Muscle layer of colon (tissue), 2 donors: ENCODE measurements around the gene ANKMY1.
A peak's percentile ranks its signal among the peaks of the same experiment; 100 is the strongest.

Experiments
- H3K27ac ChIP-seq: one replicate; pipeline ENCODE4 v1.7.0; 2013; ENCODE audit warnings: low read depth, mild to moderate bottlenecking, low read length, moderate library complexity
- H3K27me3 ChIP-seq, 2 donors: one replicate each; pipeline ENCODE4 v1.7.0; 2013; ENCODE audit warnings: low read length in 2 of 2, mild to moderate bottlenecking in 2 of 2; ENCODE audit not compliant: insufficient read depth in 2 of 2, control insufficient read depth in 1 of 2
- H3K36me3 ChIP-seq: one replicate; pipeline ENCODE4 v1.7.0; 2013; ENCODE audit warnings: mild to moderate bottlenecking, low read length; ENCODE audit not compliant: insufficient read depth
- H3K4me1 ChIP-seq: one replicate; pipeline ENCODE4 v1.7.0; 2013; ENCODE audit warnings: mild to moderate bottlenecking, low read length; ENCODE audit not compliant: insufficient read depth
- H3K4me3 ChIP-seq, 2 donors: one replicate each; pipeline ENCODE4 v1.7.0; 2013; ENCODE audit warnings: low read length in 2 of 2, low read depth in 1 of 2, mild to moderate bottlenecking in 1 of 2, moderate library complexity in 1 of 2
- H3K9ac ChIP-seq: one replicate; pipeline ENCODE4 v1.7.0; 2013; ENCODE audit warnings: low read length
- H3K9me3 ChIP-seq: one replicate; pipeline ENCODE4 v1.7.0; 2013; ENCODE audit warnings: mild to moderate bottlenecking, low read length
- donor health status: abdominal sarcoma.
- donor health status: Adenocarcinoma of cecum.

Gene ANKMY1

GRCh38 chr2:240569998-240570530 lies 12.3 kb upstream of the ANKMY1 start:
- Histone ChIP-seq H3K27me3 (no peaks in the 10 kb centered on the region), H3K9me3 (no peaks in the 10 kb centered on the region), H3K4me3 (peak overlapping the region in 1 of 2 donors; percentile 58), H3K4me1 (peaks cover 38% of the 10 kb centered on the region), H3K27ac (no peak overlapping the region), H3K9ac (no peak overlapping the region), H3K36me3 (peaks cover 12% of the 10 kb centered on the region)

GRCh38 chr2:240569523-240569997 lies 11.8 kb upstream of the ANKMY1 start:
- Histone ChIP-seq H3K4me3 (peak overlapping the region; percentile 58 to 80), H3K4me1 (peaks cover 38% of the 10 kb centered on the region), H3K36me3 (peaks cover 7% of the 10 kb centered on the region), H3K27ac (peak overlapping the region; percentile 65), H3K27me3 (no peaks in the 10 kb centered on the region), H3K9ac (peak overlapping the region; percentile 19), H3K9me3 (no peaks in the 10 kb centered on the region)

GRCh38 chr2:240568678-240569522 lies 11.1 kb upstream of the ANKMY1 start:
- Histone ChIP-seq H3K27me3 (no peaks in the 10 kb centered on the region), H3K4me1 (peaks cover 38% of the 10 kb centered on the region)

GRCh38 chr2:240567872-240568677 lies 10.3 kb upstream of the ANKMY1 start, which contains the start of gene RNPEPL1:
TSS of gene RNPEPL1 (plus strand) at chr2:240568484. CDS start at chr2:240568587, 103 bp downstream.
- Histone ChIP-seq H3K27me3 (no peaks in the 10 kb centered on the region), H3K4me3 (peak within 1 kb of the TSS; percentile 74 to 80), H3K4me1 (peaks cover 38% of the 10 kb centered on the region), H3K9ac (peak within 1 kb of the TSS; percentile 75), H3K36me3 (no peaks in the 10 kb centered on the region), H3K9me3 (no peaks in the 10 kb centered on the region), H3K27ac (peak within 1 kb of the TSS; percentile 78)

More at GRCh38 chr2:240568678-240569522, 11.1 kb upstream of the ANKMY1 start:
- Histone ChIP-seq H3K4me3 (peak overlapping the region; percentile 58 to 80), H3K9me3 (no peaks in the 10 kb centered on the region), H3K9ac (peak overlapping the region; percentile 19), H3K36me3 (no peaks in the 10 kb centered on the region), H3K27ac (peak overlapping the region; percentile 65)

GRCh38 chr2:240567137-240567871 lies 9.5 kb upstream of the ANKMY1 start:
- Histone ChIP-seq H3K4me3 (peak overlapping the region; percentile 74 to 75), H3K9me3 (no peaks in the 10 kb centered on the region), H3K36me3 (no peaks in the 10 kb centered on the region), H3K27me3 (no peaks in the 10 kb centered on the region), H3K27ac (peak overlapping the region; percentile 78), H3K4me1 (peaks cover 38% of the 10 kb centered on the region), H3K9ac (peak overlapping the region; percentile 75)

- no peaks in the 10 kb centered on the region for H3K36me3 ChIP-seq
- H3K27ac ChIP-seq = peak overlapping the region; percentile 67
- no peaks in the 10 kb centered on the region for H3K27me3 ChIP-seq
- no peaks in the 10 kb centered on the region for H3K9me3 ChIP-seq
- H3K9ac ChIP-seq = no peak overlapping the region
- H3K4me3 ChIP-seq = peak overlapping the region; percentile 43 to 74
- H3K4me1 ChIP-seq = peaks cover 43% of the 10 kb centered on the region
Observed at GRCh38 chr2:240566203-240567136, 8.7 kb upstream of the ANKMY1 start.

- Histone ChIP-seq H3K4me1 (peaks cover 43% of the 10 kb centered on the region), H3K27me3 (no peaks in the 10 kb centered on the region), H3K36me3 (no peaks in the 10 kb centered on the region), H3K4me3 (peak overlapping the region; percentile 41 to 51), H3K9me3 (no peaks in the 10 kb centered on the region), H3K9ac (no peak overlapping the region), H3K27ac (peak overlapping the region; percentile 67)
Observed at GRCh38 chr2:240565333-240566202, 7.8 kb upstream of the ANKMY1 start.

- H3K27me3 ChIP-seq = no peaks in the 10 kb centered on the region
- no peaks in the 10 kb centered on the region for H3K9me3 ChIP-seq
- H3K27ac ChIP-seq = no peak overlapping the region
- H3K4me3 ChIP-seq = no peak overlapping the region
- peaks cover 35% of the 10 kb centered on the region for H3K4me1 ChIP-seq
- no peaks in the 10 kb centered on the region for H3K36me3 ChIP-seq
- no peak overlapping the region for H3K9ac ChIP-seq
Observed at GRCh38 chr2:240564561-240565332, 7.0 kb upstream of the ANKMY1 start.

GRCh38 chr2:240563951-240564560 lies 6.3 kb upstream of the ANKMY1 start:
- Histone ChIP-seq H3K9ac (no peak overlapping the region), H3K9me3 (no peaks in the 10 kb centered on the region), H3K4me1 (peaks cover 36% of the 10 kb centered on the region), H3K27ac (no peak overlapping the region), H3K4me3 (no peak overlapping the region), H3K27me3 (no peaks in the 10 kb centered on the region), H3K36me3 (no peaks in the 10 kb centered on the region)
